IMR-90 (cell line): ENCODE data around the gene SASS6. TPM values are rescaled to one million over a fixed set of nuclear protein-coding genes. Genes with fewer than 3 reads are reported as not detected.

Experiments
- ATAC-seq: fragments of 200-7000 bp; cut with Tn5 transposase; 2 replicates; pipeline ENCODE4 v1.9.1; 2020; ENCODE audit warnings: low read depth, mild to moderate bottlenecking, moderate library complexity
- BruUV-seq: library from RNA; stranded (reverse); fragments of 400-500 nt; replicated peaks from 2 replicates; lab custom pipeline; 2021; lab: Mats Ljungman, UMichigan
- CTCF ChIA-PET: fragments of 300-600 bp; formaldehyde crosslinking; extraction: SDS; loops from one replicate; lab custom pipeline; 2021; ENCODE audit warnings: antibody characterized with exemption; lab: Yijun Ruan, JAX
- POLR2A ChIA-PET: fragments of 300-600 bp; sonication (Branson Sonifier 250); formaldehyde crosslinking; loops from one replicate; lab custom pipeline; 2022; ENCODE audit warnings: antibody characterized with exemption; ENCODE audit not compliant: unreplicated experiment; lab: Charles Lee
- DNase-seq: peaks from one replicate; pipeline ENCODE4 v3.0.0; 2013
- H2AFZ ChIP-seq: replicated peaks from 2 replicates; pipeline ENCODE3; 2013; ENCODE audit warnings: low read length, mild to moderate bottlenecking; ENCODE audit not compliant: poor library complexity
- H2AK5ac ChIP-seq: 2 replicates; pipeline ENCODE4 v1.6.1; 2013; ENCODE audit warnings: low read depth, low read length, inconsistent platforms
- H2AK9ac ChIP-seq: replicated peaks from 2 replicates; pipeline ENCODE3; 2013; ENCODE audit warnings: mild to moderate bottlenecking, low read depth, low read length, moderate library complexity; ENCODE audit not compliant: poor library complexity
- H2BK120ac ChIP-seq: 2 replicates; pipeline ENCODE4 v1.6.1; 2013; ENCODE audit warnings: low read depth, low read length, inconsistent platforms
- H2BK15ac ChIP-seq: 3 replicates; pipeline ENCODE4 v1.6.1; 2013; ENCODE audit warnings: low read depth, low read length, inconsistent platforms
- H2BK20ac ChIP-seq: 2 replicates; pipeline ENCODE4 v1.6.1; 2013; ENCODE audit warnings: low read depth, mild to moderate bottlenecking, inconsistent platforms, low read length, moderate library complexity
- H2BK5ac ChIP-seq: 2 replicates; pipeline ENCODE4 v1.6.1; 2013; ENCODE audit warnings: mild to moderate bottlenecking, low read depth, low read length, inconsistent platforms; ENCODE audit not compliant: poor library complexity, severe bottlenecking
- H3K14ac ChIP-seq: replicated peaks from 2 replicates; pipeline ENCODE4 v1.6.1; 2013; ENCODE audit warnings: low read depth, low read length, inconsistent platforms
- H3K18ac ChIP-seq: 2 replicates; pipeline ENCODE4 v1.6.1; 2013; ENCODE audit warnings: low read depth, low read length, control low read depth
- H3K23ac ChIP-seq: 2 replicates; pipeline ENCODE4 v1.6.1; 2013; ENCODE audit warnings: low read depth, low read length, inconsistent platforms
- H3K27ac ChIP-seq: 2 replicates; pipeline ENCODE4 v1.5.1; 2013; ENCODE audit warnings: mild to moderate bottlenecking, control low read depth, low read length; ENCODE audit not compliant: insufficient read depth
- H3K27me3 ChIP-seq: 2 replicates; pipeline ENCODE4 v1.6.1; 2013; ENCODE audit warnings: low read length; ENCODE audit not compliant: control insufficient read depth, insufficient read depth
- H3K36me3 ChIP-seq: 2 replicates; pipeline ENCODE4 v1.6.1; 2013; ENCODE audit warnings: low read length, mixed read lengths; ENCODE audit not compliant: control insufficient read depth, insufficient read depth
- H3K4ac ChIP-seq: 2 replicates; pipeline ENCODE4 v1.6.1; 2013; ENCODE audit warnings: low read depth, low read length, inconsistent platforms
- H3K4me1 ChIP-seq: 2 replicates; pipeline ENCODE4 v1.6.1; 2013; ENCODE audit warnings: low read length, mixed read lengths; ENCODE audit not compliant: control insufficient read depth, insufficient read depth
- H3K4me2 ChIP-seq: 2 replicates; pipeline ENCODE4 v1.6.1; 2013; ENCODE audit warnings: low read depth, mild to moderate bottlenecking, control low read depth, low read length, moderate library complexity
- H3K4me3 ChIP-seq: 2 replicates; pipeline ENCODE4 v1.5.1; 2013; ENCODE audit warnings: low read depth, mild to moderate bottlenecking, control low read depth, low read length, moderate library complexity; ENCODE audit not compliant: insufficient read depth
- H3K56ac ChIP-seq: 2 replicates; pipeline ENCODE4 v1.6.1; 2013; ENCODE audit warnings: low read length, inconsistent platforms; ENCODE audit not compliant: insufficient read depth; ENCODE audit errors: extremely low read depth
- H3K79me1 ChIP-seq, 2 experiments: 2 replicates each; pipeline ENCODE4 v1.6.1; 2013; ENCODE audit warnings: low read length in 2 of 2, inconsistent platforms in 1 of 2, low read depth in 1 of 2
- H3K9ac ChIP-seq: 2 replicates; pipeline ENCODE4 v1.6.1; 2013; ENCODE audit warnings: low read depth, low read length, control low read depth
- H3K9me1 ChIP-seq: 2 replicates; pipeline ENCODE4 v1.6.1; 2013; ENCODE audit warnings: low read length, inconsistent platforms; ENCODE audit not compliant: insufficient read depth
- H3K9me3 ChIP-seq: 2 replicates; pipeline ENCODE4 v1.6.1; 2013; ENCODE audit warnings: low read length; ENCODE audit not compliant: control insufficient read depth, insufficient read depth
- H4K20me1 ChIP-seq: 2 replicates; pipeline ENCODE4 v1.6.1; 2013; ENCODE audit warnings: low read length, inconsistent platforms; ENCODE audit not compliant: insufficient read depth
- H4K5ac ChIP-seq: 2 replicates; pipeline ENCODE4 v1.6.1; 2013; ENCODE audit warnings: mild to moderate bottlenecking, low read depth, low read length, control low read depth
- H4K8ac ChIP-seq, 2 experiments: 2 replicates each; pipeline ENCODE4 v1.6.1; 2013; ENCODE audit warnings: low read depth in 2 of 2, low read length in 2 of 2, control low read depth in 1 of 2, inconsistent platforms in 1 of 2
- H4K91ac ChIP-seq: 2 replicates; pipeline ENCODE4 v1.6.1; 2013; ENCODE audit warnings: low read depth, low read length, inconsistent platforms; ENCODE audit not compliant: insufficient read depth
- BHLHE40 ChIP-seq: fragments of 150-350 bp; IDR thresholded peaks from 2 replicates; pipeline ENCODE4 v1.6.1; 2016; ENCODE audit warnings: mild to moderate bottlenecking, low read depth, low read length
- CEBPB ChIP-seq: IDR thresholded peaks from 2 replicates; pipeline ENCODE4 v1.6.1; 2012; ENCODE audit warnings: low read depth, low read length, improper control_type of control experiment
- CTCF ChIP-seq: conservative IDR thresholded peaks from 2 replicates; pipeline ENCODE4 v1.5.1; 2012; ENCODE audit warnings: mild to moderate bottlenecking, low read depth, low read length, improper control_type of control experiment
- ELK1 ChIP-seq: fragments of 150-350 bp; IDR thresholded peaks from 2 replicates; pipeline ENCODE4 v1.6.1; 2016; ENCODE audit warnings: low read depth, mild to moderate bottlenecking, low read length, moderate library complexity, borderline replicate concordance
- FOS ChIP-seq: fragments of 150-350 bp; IDR thresholded peaks from 2 replicates; pipeline ENCODE4 v1.6.1; 2016; ENCODE audit warnings: low read depth, low read length
- NFE2L2 ChIP-seq: fragments of 150-350 bp; IDR thresholded peaks from 2 replicates; pipeline ENCODE4 v1.6.1; 2016; ENCODE audit warnings: low read depth, mild to moderate bottlenecking, low read length
- RAD21 ChIP-seq: IDR thresholded peaks from 2 replicates; pipeline ENCODE4 v1.6.1; 2012; ENCODE audit warnings: low read length, improper control_type of control experiment
- RCOR1 ChIP-seq: IDR thresholded peaks from 2 replicates; pipeline ENCODE4 v1.6.1; 2012; ENCODE audit warnings: mild to moderate bottlenecking, low read length, improper control_type of control experiment; ENCODE audit not compliant: insufficient replicate concordance
- RFX5 ChIP-seq: IDR thresholded peaks from 2 replicates; pipeline ENCODE4 v1.8.0; 2012; ENCODE audit warnings: low read depth, mild to moderate bottlenecking, low read length, moderate library complexity
- SMC3 ChIP-seq: fragments of 150-350 bp; IDR thresholded peaks from 2 replicates; pipeline ENCODE4 v1.6.1; 2016; ENCODE audit warnings: low read depth, mild to moderate bottlenecking, antibody characterized with exemption, low read length, moderate library complexity
- whole genome bisulfite sequencing, 2 experiments: methylation state at CpG; one replicate each; pipeline versions ENCODE4 v1.1.5 to v1.1.7; 2013; ENCODE audit warnings: missing lambda C conversion rate in 2 of 2; ENCODE audit not compliant: insufficient read length in 1 of 2; ENCODE audit errors: extremely low coverage in 2 of 2; 5-methylcytosine and 5-hydroxymethylcytosine counted together
- dilution Hi-C: fragments of 300-500 bp; cut with HindIII; formaldehyde crosslinking; loops from one replicate; pipeline ENCODE4 v1.14.3; 2018; ENCODE audit warnings: low sequenced_read_pairs; ENCODE audit not compliant: unreplicated experiment
- in situ Hi-C: fragments of 300-500 bp; cut with MboI; formaldehyde crosslinking; loops from 3 replicates; pipeline ENCODE4 v1.14.3; 2019; ENCODE audit warnings: low sequenced_read_pairs, inconsistent platforms, mixed read lengths
- intact Hi-C: fragments of 100-400 bp; cut with micrococcal nuclease; formaldehyde crosslinking; loops from 2 replicates; pipeline ENCODE4 v1.10.0; 2022
- polyA plus RNA-seq, 3 experiments: library from polyadenylated mRNA; depleted of rRNA; stranded (reverse); fragments of >200 nt; gene quantifications; 2 replicates each; pipeline ENCODE4 v1.2.3, GENCODE V29; 2012; ENCODE audit warnings: low replicate concordance in 1 of 3
- total RNA-seq: library from RNA; depleted of rRNA; stranded (reverse); fragments of >200 nt; gene quantifications from 2 replicates; pipeline ENCODE4 v1.2.3, GENCODE V29; 2012
- TF ChIP-seq, protein P1 (sequence below): fragments of 150-350 bp; IDR thresholded peaks from 2 replicates; pipeline ENCODE4 v1.6.1; 2017; ENCODE audit warnings: mild to moderate bottlenecking, antibody characterized with exemption, low read length, low read depth

The SASS6 gene
- total and polyA plus RNA-seq, 2 of the 4 experiments (the other 2 are of a cell fraction): 1.1 to 2.7 TPM

GRCh38 chr1:100036718-100037655, 95.7 kb downstream of the SASS6 start:
- H3K4me3 ChIP-seq: peak overlapping the region; percentile 99
- H2AK5ac ChIP-seq: no peak overlapping the region
- intact Hi-C loops: no loop called here
- ATAC-seq (no peak), DNase-seq (peak; percentile 58)
- dilution Hi-C loops: no loop called here
- H3K4ac ChIP-seq: peak overlapping the region; percentile 86
- H3K9me1 ChIP-seq: no peaks in the 10 kb centered on the region; the same call in 1 of the 2 replicates
- H3K14ac ChIP-seq: peak overlapping the region; percentile 97
- peak overlapping the region; percentile 98 for H3K4me2 ChIP-seq
- BruUV-seq: no TSS peak
- peaks cover 3 to 22% of the 10 kb centered on the region in 2 experiments; a peak in 2 of 4 replicates for H3K79me1 ChIP-seq
- H3K27ac ChIP-seq: peak overlapping the region; percentile 81
- H4K91ac ChIP-seq: no peak overlapping the region
- no peak overlapping the region for H2BK120ac ChIP-seq
- H3K56ac ChIP-seq: no peak overlapping the region; the same call in 1 of the 2 replicates
- CTCF ChIA-PET: no interaction called here
- no peaks in the 10 kb centered on the region for H3K4me1 ChIP-seq
- no peak overlapping the region for H2AK9ac ChIP-seq
- POLR2A ChIA-PET: interaction anchor here (0.6 kb wide), 2 partner anchors 58 to 187 kb away, joined by 4 to 5 read pairs; no protein-coding TSS in a partner anchor
- WGBS, 2 experiments: no CpG with 5 or more reads among the region's 11 CpGs
- peak overlapping the region; percentile 61 for H2BK5ac ChIP-seq
- no peaks in the 10 kb centered on the region for H3K27me3 ChIP-seq
- no peak overlapping the region for H3K18ac ChIP-seq
- H3K9me3 ChIP-seq: no peaks in the 10 kb centered on the region
- no peak overlapping the region; the same call in 1 of the 2 replicates for H4K5ac ChIP-seq
- no peak overlapping the region for H2BK20ac ChIP-seq
- peak overlapping the region; percentile 98 for H2AFZ ChIP-seq
- H3K23ac ChIP-seq: peak overlapping the region; percentile 97; the same call in 1 of the 2 replicates
- in situ Hi-C loops: no loop called here
- H3K36me3 ChIP-seq: no peaks in the 10 kb centered on the region
- peak overlapping the region; percentile 90 for H3K9ac ChIP-seq
- H2BK15ac ChIP-seq: no peak overlapping the region; the same call in 2 of the 3 replicates
- H4K20me1 ChIP-seq: peaks cover 21% of the 10 kb centered on the region; the same call in 1 of the 2 replicates
- TF ChIP-seq RFX5 (no peak), FOS (no peak), ELK1 (no peak), NFE2L2 (no peak), CTCF (no peak), RCOR1 (no peak), SMC3 (no peak), RAD21 (no peak), CEBPB (no peak), BHLHE40 (no peak)
- TF ChIP-seq, protein P1, sequence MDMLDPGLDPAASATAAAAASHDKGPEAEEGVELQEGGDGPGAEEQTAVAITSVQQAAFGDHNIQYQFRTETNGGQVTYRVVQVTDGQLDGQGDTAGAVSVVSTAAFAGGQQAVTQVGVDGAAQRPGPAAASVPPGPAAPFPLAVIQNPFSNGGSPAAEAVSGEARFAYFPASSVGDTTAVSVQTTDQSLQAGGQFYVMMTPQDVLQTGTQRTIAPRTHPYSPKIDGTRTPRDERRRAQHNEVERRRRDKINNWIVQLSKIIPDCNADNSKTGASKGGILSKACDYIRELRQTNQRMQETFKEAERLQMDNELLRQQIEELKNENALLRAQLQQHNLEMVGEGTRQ: no peak
- peak overlapping the region; percentile 84 to 87; a peak in 2 of 4 replicates for H4K8ac ChIP-seq
